ENCODE results near the gene GAST.

DNA sequence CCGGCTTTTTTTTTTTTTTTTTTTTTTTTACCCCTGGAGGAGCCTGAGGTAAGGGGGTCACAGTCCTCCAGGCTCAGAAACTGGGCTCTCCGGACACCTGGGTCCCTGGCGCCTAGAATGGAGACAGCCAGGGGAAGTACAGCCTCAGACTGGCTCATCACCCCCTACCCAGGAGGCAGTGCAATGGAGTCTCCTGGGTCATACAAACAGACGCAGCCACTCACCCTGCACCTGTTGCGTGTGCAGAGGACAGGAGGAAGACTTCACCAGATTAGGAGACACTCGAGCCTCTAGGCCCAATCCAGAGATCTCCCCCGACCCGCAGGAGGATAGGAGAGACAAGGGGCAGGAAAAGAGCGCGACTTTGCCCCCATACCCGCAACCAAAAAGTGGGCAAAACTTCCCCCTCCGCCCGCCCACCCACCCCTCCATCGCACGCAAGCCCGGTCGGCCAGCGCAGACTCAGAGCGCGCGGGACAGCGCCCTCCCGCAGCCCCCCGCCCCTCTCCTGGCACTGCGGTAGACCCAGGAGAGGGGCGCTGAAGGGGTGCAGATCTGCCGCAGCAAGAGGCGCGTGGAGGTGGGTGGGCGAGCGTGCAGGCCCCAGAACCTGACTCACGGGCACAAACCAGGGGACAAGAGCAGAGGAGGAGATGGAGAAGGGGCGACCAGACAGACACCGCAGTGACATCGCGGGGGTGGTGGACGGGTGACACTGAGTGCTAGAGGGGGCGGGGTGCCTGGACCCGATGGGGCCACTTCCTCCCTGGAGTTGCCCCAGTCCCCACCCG lies 21.4 kb downstream of the GAST start:
- TF ChIP-seq, protein P1, sequence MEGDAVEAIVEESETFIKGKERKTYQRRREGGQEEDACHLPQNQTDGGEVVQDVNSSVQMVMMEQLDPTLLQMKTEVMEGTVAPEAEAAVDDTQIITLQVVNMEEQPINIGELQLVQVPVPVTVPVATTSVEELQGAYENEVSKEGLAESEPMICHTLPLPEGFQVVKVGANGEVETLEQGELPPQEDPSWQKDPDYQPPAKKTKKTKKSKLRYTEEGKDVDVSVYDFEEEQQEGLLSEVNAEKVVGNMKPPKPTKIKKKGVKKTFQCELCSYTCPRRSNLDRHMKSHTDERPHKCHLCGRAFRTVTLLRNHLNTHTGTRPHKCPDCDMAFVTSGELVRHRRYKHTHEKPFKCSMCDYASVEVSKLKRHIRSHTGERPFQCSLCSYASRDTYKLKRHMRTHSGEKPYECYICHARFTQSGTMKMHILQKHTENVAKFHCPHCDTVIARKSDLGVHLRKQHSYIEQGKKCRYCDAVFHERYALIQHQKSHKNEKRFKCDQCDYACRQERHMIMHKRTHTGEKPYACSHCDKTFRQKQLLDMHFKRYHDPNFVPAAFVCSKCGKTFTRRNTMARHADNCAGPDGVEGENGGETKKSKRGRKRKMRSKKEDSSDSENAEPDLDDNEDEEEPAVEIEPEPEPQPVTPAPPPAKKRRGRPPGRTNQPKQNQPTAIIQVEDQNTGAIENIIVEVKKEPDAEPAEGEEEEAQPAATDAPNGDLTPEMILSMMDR (IDR thresholded peaks at IDR 0.05; ENCODE audit: low read depth, low read length) = no peak
- TF ChIP-seq EZH2phosphoT487 (IDR thresholded peaks at IDR 0.05; ENCODE audit: low read depth) = no peak
